PC-9 (cell line): ENCODE measurements around the gene VGF. TPM values are rescaled to one million over a fixed set of nuclear protein-coding genes. Genes with fewer than 3 reads are reported as not detected.

Source experiments
- BruUV-seq: library from RNA; stranded (reverse); fragments of 400-500 nt; replicated peaks from 2 replicates; lab custom pipeline; 2021; lab: Mats Ljungman, UMichigan
- CTCF ChIA-PET: fragments of 300-600 bp; sonication (Branson Sonifier 250); formaldehyde crosslinking; loops from one replicate; lab custom pipeline; 2022; ENCODE audit warnings: antibody characterized with exemption; lab: Charles Lee
- POLR2A ChIA-PET: fragments of 300-600 bp; sonication (Branson Sonifier 250); formaldehyde crosslinking; loops from one replicate; lab custom pipeline; 2022; ENCODE audit warnings: antibody characterized with exemption; ENCODE audit not compliant: unreplicated experiment; lab: Charles Lee
- DNase-seq, 2 experiments: peaks; one replicate each; pipeline versions ENCODE4 v3.0.0 to v3.0.0-alpha.2; 2015 to 2022; ENCODE audit warnings: mixed read lengths in 1 of 2
- H2AFZ ChIP-seq: fragments of 200-600 bp; sonication (generic); 2 replicates; pipeline ENCODE4 v1.8.1; 2017; ENCODE audit warnings: antibody characterized with exemption
- H3F3A ChIP-seq: fragments of 200-600 bp; sonication (generic); 2 replicates; pipeline ENCODE4 v1.8.1; 2017; ENCODE audit warnings: antibody characterized with exemption, mild to moderate bottlenecking, low read depth; ENCODE audit not compliant: insufficient read depth
- H3K27ac ChIP-seq: fragments of 200-600 bp; sonication (generic); 2 replicates; pipeline ENCODE4 v1.6.1; 2016; ENCODE audit warnings: mixed run types
- H3K27me3 ChIP-seq: fragments of 200-600 bp; sonication (generic); 2 replicates; pipeline ENCODE4 v1.6.1; 2016; ENCODE audit warnings: low read depth, mixed run types; ENCODE audit not compliant: insufficient read depth
- H3K36me3 ChIP-seq: fragments of 200-600 bp; sonication (generic); 2 replicates; pipeline ENCODE4 v1.6.1; 2016; ENCODE audit warnings: low read depth, mixed run types
- H3K4me1 ChIP-seq: fragments of 200-600 bp; sonication (generic); replicated peaks from 2 replicates; pipeline ENCODE4 v1.6.1; 2016; ENCODE audit warnings: mixed run types; ENCODE audit not compliant: insufficient read depth
- H3K4me2 ChIP-seq: fragments of 200-600 bp; sonication (generic); 2 replicates; pipeline ENCODE4 v1.6.1; 2017; ENCODE audit warnings: mixed run types
- H3K4me3 ChIP-seq: fragments of 200-600 bp; sonication (generic); 2 replicates; pipeline ENCODE4 v1.6.1; 2016; ENCODE audit warnings: mixed run types
- H3K79me2 ChIP-seq: fragments of 200-600 bp; sonication (generic); 2 replicates; pipeline ENCODE4 v1.6.1; 2017; ENCODE audit warnings: low read depth, mixed run types
- H3K9me2 ChIP-seq: fragments of 200-600 bp; sonication (generic); 2 replicates; pipeline ENCODE4 v1.8.1; 2017; ENCODE audit warnings: mild to moderate bottlenecking; ENCODE audit not compliant: insufficient read depth
- H3K9me3 ChIP-seq: fragments of 200-600 bp; sonication (generic); 2 replicates; pipeline ENCODE4 v1.8.1; 2016; ENCODE audit warnings: low read depth; ENCODE audit not compliant: insufficient read depth
- H4K20me1 ChIP-seq: fragments of 200-600 bp; sonication (generic); 2 replicates; pipeline ENCODE4 v1.8.1; 2017; ENCODE audit not compliant: insufficient read depth
- EZH2 ChIP-seq: fragments of 200-600 bp; sonication (generic); IDR thresholded peaks from 2 replicates; pipeline ENCODE4 v1.8.0; 2017; ENCODE audit warnings: antibody characterized with exemption, low read depth
- intact Hi-C: fragments of 100-400 bp; cut with micrococcal nuclease; formaldehyde crosslinking; loops from one replicate; pipeline ENCODE4 v1.10.0; 2022; ENCODE audit not compliant: unreplicated experiment
- total RNA-seq: library from RNA; stranded (reverse); gene quantifications from 2 replicates; pipeline ENCODE4 v1.2.3, GENCODE V29; 2021
- TF ChIP-seq, protein P1 (sequence below): fragments of 200-600 bp; sonication (generic); conservative IDR thresholded peaks from 2 replicates; pipeline ENCODE4 v1.6.1; 2017; ENCODE audit warnings: mixed run types, antibody characterized with exemption, mild to moderate bottlenecking, moderate library complexity

VGF gene
- total RNA-seq, 1 experiment from 2014 or later = 2.1 TPM

DNA sequence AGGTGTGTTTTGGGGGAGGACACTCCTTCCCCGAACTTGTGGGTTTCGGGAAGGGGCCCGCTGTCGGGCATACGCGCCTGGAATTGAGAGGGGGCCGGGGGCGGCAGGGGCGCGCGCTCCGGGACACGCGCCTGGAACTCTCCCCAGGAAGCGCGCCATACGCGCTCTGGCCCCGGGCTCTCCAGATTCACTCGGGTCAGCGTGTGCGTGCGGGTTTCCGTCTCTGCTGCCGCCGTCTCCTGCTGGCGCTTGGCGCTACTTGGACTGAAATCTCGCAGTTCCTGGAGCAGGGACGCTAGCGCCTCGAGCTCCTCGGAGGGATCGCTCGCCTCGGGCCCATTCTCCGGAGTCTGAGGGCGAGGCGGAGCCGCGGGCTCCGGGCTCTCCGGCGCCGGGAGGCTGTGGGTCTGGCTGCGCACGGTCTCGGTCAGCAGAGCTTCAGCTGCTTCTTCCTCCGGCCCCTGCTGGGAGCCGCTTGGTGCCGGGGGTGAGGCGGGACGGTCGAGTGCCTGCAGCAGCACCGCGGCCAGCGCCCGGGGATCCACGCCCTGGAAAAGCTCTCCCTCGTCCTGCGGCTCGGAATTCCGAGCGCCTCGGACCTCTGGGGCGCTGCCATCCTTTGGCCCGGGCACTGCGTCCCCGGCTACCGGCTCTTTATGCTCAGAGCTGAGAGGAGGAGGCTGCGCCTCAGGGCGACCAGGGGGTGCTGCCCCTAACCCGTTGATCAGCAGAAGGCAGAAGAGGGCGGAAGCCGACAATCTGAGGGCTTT is 1.1 kb downstream of the VGF start:
- peaks cover 52% of the 10 kb centered on the region for H3K4me1 ChIP-seq
- H3K4me2 ChIP-seq = peak overlapping the region; percentile 87
- H3K9me2 ChIP-seq = no peaks in the 10 kb centered on the region
- no peaks in the 10 kb centered on the region for H3K9me3 ChIP-seq
- peak overlapping the region; percentile 62 for H3K27ac ChIP-seq
- POLR2A ChIA-PET = interaction anchor here (0.7 kb wide), 1 partner anchor 119 kb away, joined by 3 read pairs; no protein-coding TSS in a partner anchor
- DNase-seq = peak; percentile 42 to 56
- H3F3A ChIP-seq = peaks cover 42% of the 10 kb centered on the region
- no peak for TF ChIP-seq EZH2
- TF ChIP-seq, protein P1, sequence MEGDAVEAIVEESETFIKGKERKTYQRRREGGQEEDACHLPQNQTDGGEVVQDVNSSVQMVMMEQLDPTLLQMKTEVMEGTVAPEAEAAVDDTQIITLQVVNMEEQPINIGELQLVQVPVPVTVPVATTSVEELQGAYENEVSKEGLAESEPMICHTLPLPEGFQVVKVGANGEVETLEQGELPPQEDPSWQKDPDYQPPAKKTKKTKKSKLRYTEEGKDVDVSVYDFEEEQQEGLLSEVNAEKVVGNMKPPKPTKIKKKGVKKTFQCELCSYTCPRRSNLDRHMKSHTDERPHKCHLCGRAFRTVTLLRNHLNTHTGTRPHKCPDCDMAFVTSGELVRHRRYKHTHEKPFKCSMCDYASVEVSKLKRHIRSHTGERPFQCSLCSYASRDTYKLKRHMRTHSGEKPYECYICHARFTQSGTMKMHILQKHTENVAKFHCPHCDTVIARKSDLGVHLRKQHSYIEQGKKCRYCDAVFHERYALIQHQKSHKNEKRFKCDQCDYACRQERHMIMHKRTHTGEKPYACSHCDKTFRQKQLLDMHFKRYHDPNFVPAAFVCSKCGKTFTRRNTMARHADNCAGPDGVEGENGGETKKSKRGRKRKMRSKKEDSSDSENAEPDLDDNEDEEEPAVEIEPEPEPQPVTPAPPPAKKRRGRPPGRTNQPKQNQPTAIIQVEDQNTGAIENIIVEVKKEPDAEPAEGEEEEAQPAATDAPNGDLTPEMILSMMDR = no peak
- H3K79me2 ChIP-seq = peaks cover 6% of the 10 kb centered on the region; the same call in 1 of the 2 replicates
- H4K20me1 ChIP-seq = peaks cover 7% of the 10 kb centered on the region; the same call in 1 of the 2 replicates
- H3K4me3 ChIP-seq = peak overlapping the region; percentile 86
- BruUV-seq = TSS peak; percentile 5
- H3K27me3 ChIP-seq = peaks cover 17% of the 10 kb centered on the region
- intact Hi-C loops = no loop called here
- CTCF ChIA-PET = interaction anchor here (0.6 to 1.7 kb wide), 2 partner anchors 20 to 372 kb away, joined by 4 to 7 read pairs; no protein-coding TSS in a partner anchor
- peak overlapping the region; percentile 80; the same call in 1 of the 2 replicates for H2AFZ ChIP-seq
- no peaks in the 10 kb centered on the region for H3K36me3 ChIP-seq

DNA sequence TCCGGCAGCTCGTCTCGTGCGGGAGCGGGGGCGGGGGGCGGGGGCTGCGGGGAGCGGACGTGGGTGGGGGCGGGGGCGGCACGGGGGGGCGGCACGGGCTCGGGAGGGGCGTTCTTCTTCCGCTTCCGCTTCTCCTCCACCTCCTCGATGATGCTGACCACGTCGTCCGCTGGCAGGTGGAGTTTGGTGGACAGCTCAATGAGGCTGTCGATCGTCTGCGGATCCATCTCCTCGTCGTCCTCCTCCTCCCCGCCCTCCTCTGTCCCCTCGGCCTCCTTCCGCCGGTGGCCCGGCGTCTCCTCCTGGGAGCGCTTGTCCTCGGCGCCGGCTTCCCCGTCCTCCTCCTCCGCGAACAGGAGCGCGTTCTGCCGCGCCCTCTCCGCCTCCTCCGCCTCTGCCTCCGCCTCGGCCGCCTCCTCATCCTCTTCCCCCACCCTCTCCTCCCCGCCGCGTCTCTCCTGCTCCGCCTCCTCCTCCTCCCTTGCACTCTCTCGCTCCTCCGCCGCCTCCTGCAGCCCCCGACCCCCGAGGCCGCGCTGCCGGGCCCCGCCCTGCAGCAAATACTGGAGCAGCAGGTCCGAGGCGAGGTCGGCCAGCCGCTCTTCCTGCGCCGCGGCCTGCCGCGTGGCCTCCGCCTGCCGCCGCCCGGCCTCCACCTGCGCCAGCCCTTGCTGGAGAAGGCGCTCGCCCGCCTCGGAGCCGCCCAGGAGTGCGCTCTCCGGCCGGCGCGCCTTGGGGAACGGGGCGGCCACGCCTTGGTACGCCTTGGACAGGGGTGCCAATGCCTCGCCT is 1.9 kb downstream of the VGF start:
- H3K4me2 ChIP-seq = peak overlapping the region; percentile 87
- peaks cover 55% of the 10 kb centered on the region for H3K4me1 ChIP-seq
- peaks cover 7% of the 10 kb centered on the region; the same call in 1 of the 2 replicates for H4K20me1 ChIP-seq
- H3K79me2 ChIP-seq = peaks cover 11% of the 10 kb centered on the region
- no peaks in the 10 kb centered on the region for H3K9me2 ChIP-seq
- H3F3A ChIP-seq = peaks cover 44% of the 10 kb centered on the region
- peak overlapping the region; percentile 80 for H2AFZ ChIP-seq
- H3K27ac ChIP-seq = peak overlapping the region; percentile 62
- CTCF ChIA-PET = interaction anchor here (0.6 to 0.9 kb wide), 3 partner anchors 19 to 77 kb away, joined by 3 to 7 read pairs (median 5); no protein-coding TSS in a partner anchor
- H3K27me3 ChIP-seq = peaks cover 15% of the 10 kb centered on the region
- peak; percentile 56 to 75 for DNase-seq
- TF ChIP-seq, protein P1 = no peak
- TF ChIP-seq EZH2 = no peak
- no peaks in the 10 kb centered on the region; the same call in 1 of the 2 replicates for H3K36me3 ChIP-seq
- no peaks in the 10 kb centered on the region for H3K9me3 ChIP-seq
- no TSS peak for BruUV-seq
- POLR2A ChIA-PET = interaction anchor here (0.7 kb wide), 1 partner anchor 19 kb away, joined by 3 read pairs; no protein-coding TSS in a partner anchor
- intact Hi-C loops = no loop called here
- peak overlapping the region; percentile 86 for H3K4me3 ChIP-seq
